ENCODE data around the gene MRLN. TPM values are rescaled to one million over a fixed set of nuclear protein-coding genes. Genes with fewer than 3 reads are reported as not detected.

Gene MRLN
- total and polyA plus RNA-seq, 10 donors = not detected

GRCh38 chr10:59754951-59755350 is 1.7 kb upstream of the MRLN start:
- intact Hi-C loops (cut with DNase I; ENCODE audit: low total_unique reads) = no loop called here
- no peaks in the 10 kb centered on the region for H3K4me1 ChIP-seq
- TF ChIP-seq POLR2A (IDR thresholded peaks at IDR 0.05) (no peak), POLR2AphosphoS5 (IDR thresholded peaks at IDR 0.05) (no peak)
- TF ChIP-seq, protein P1, sequence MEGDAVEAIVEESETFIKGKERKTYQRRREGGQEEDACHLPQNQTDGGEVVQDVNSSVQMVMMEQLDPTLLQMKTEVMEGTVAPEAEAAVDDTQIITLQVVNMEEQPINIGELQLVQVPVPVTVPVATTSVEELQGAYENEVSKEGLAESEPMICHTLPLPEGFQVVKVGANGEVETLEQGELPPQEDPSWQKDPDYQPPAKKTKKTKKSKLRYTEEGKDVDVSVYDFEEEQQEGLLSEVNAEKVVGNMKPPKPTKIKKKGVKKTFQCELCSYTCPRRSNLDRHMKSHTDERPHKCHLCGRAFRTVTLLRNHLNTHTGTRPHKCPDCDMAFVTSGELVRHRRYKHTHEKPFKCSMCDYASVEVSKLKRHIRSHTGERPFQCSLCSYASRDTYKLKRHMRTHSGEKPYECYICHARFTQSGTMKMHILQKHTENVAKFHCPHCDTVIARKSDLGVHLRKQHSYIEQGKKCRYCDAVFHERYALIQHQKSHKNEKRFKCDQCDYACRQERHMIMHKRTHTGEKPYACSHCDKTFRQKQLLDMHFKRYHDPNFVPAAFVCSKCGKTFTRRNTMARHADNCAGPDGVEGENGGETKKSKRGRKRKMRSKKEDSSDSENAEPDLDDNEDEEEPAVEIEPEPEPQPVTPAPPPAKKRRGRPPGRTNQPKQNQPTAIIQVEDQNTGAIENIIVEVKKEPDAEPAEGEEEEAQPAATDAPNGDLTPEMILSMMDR (IDR thresholded peaks at IDR 0.05 in 8 of 11, conservative IDR thresholded peaks at IDR 0.05 in 3 of 11) = no peak
- H3K9me3 ChIP-seq = peaks cover 0 to 5% (median 0%) of the 10 kb centered on the region in 8 donors
- peaks cover 0 to 2% (median 0%) of the 10 kb centered on the region in 7 donors for H3K27me3 ChIP-seq (replicated peaks in 1 of 7)
- H3K36me3 ChIP-seq = no peaks in the 10 kb centered on the region
- no peak overlapping the region for H3K27ac ChIP-seq
- H3K4me3 ChIP-seq = no peak overlapping the region
- 87 to 98% (median 92%) methylated on average over 4 of the region's 4 CpGs for WGBS, 5 donors
- no peak for DNase-seq

GRCh38 chr10:59752278-59752940 is 846 bp downstream of the MRLN start:
- peaks cover 0 to 2% (median 0%) of the 10 kb centered on the region in 7 donors for H3K27me3 ChIP-seq (replicated peaks in 1 of 7)
- intact Hi-C loops (cut with DNase I; ENCODE audit: low total_unique reads) = no loop called here
- H3K4me3 ChIP-seq = no peak overlapping the region
- H3K9me3 ChIP-seq = no peaks in the 10 kb centered on the region
- TF ChIP-seq POLR2A (IDR thresholded peaks at IDR 0.05) (no peak), POLR2AphosphoS5 (IDR thresholded peaks at IDR 0.05) (no peak)
- TF ChIP-seq, protein P1 (IDR thresholded peaks at IDR 0.05 in 8 of 11, conservative IDR thresholded peaks at IDR 0.05 in 3 of 11) = no peak
- H3K36me3 ChIP-seq = no peaks in the 10 kb centered on the region
- 63 to 82% (median 69%) methylated on average over 2 of the region's 2 CpGs for WGBS, 5 donors
- no peak overlapping the region for H3K27ac ChIP-seq
- DNase-seq = no peak
- no peaks in the 10 kb centered on the region for H3K4me1 ChIP-seq

GRCh38 chr10:59750155-59750945 is 2.9 kb downstream of the MRLN start:
- Histone ChIP-seq H3K4me1 (no peaks in the 10 kb centered on the region), H3K4me3 (no peak overlapping the region), H3K27ac (no peak overlapping the region), H3K36me3 (no peaks in the 10 kb centered on the region), H3K27me3 (replicated peaks in 1 of 7) (peaks cover 0 to 2% (median 0%) of the 10 kb centered on the region in 7 donors), H3K9me3 (no peaks in the 10 kb centered on the region)
- DNase-seq = no peak
- TF ChIP-seq, protein P1 (IDR thresholded peaks at IDR 0.05 in 8 of 11, conservative IDR thresholded peaks at IDR 0.05 in 3 of 11) = no peak
- TF ChIP-seq POLR2A (IDR thresholded peaks at IDR 0.05) = no peak
- no peak for TF ChIP-seq POLR2AphosphoS5 (IDR thresholded peaks at IDR 0.05)
- intact Hi-C loops (cut with DNase I; ENCODE audit: low total_unique reads) = no loop called here
- 84 to 93% (median 87%) methylated on average over 12 of the region's 12 CpGs for WGBS, 5 donors

GRCh38 chr10:59748834-59749233 is 4.4 kb downstream of the MRLN start:
- intact Hi-C loops (cut with DNase I; ENCODE audit: low total_unique reads) = no loop called here
- Histone ChIP-seq H3K27ac (no peak overlapping the region), H3K9me3 (peaks cover 0 to 5% (median 2%) of the 10 kb centered on the region in 8 donors), H3K4me3 (no peak overlapping the region), H3K36me3 (no peaks in the 10 kb centered on the region), H3K4me1 (no peaks in the 10 kb centered on the region), H3K27me3 (replicated peaks in 1 of 7) (peaks cover 0 to 2% (median 0%) of the 10 kb centered on the region in 7 donors)
- 50 to 78% (median 74%) methylated on average over 1 of the region's 1 CpG for WGBS, 5 donors
- TF ChIP-seq, protein P1 (IDR thresholded peaks at IDR 0.05 in 8 of 11, conservative IDR thresholded peaks at IDR 0.05 in 3 of 11) = no peak
- TF ChIP-seq POLR2A (IDR thresholded peaks at IDR 0.05) (no peak), POLR2AphosphoS5 (IDR thresholded peaks at IDR 0.05) (no peak)
- DNase-seq = no peak
